ENCODE measurements around the gene NUBP2. TPM values are rescaled to one million over a fixed set of nuclear protein-coding genes. Genes with fewer than 3 reads are reported as not detected.

Gene NUBP2
- 73.8 and 74.3 TPM in 2 replicates for total RNA-seq

GRCh38 chr16:1782408-1783264 is at the start of gene NUBP2, which contains the start of gene SPSB3:
TSS of gene NUBP2 (plus strand) at chr16:1782960. CDS start at chr16:1783021, 61 bp downstream.
TSS of gene SPSB3 (minus strand) at chr16:1782571. CDS start at chr16:1781483, 1,088 bp downstream.

GRCh38 chr16:1771188-1771863 is 11.4 kb upstream of the NUBP2 start, which contains the start of gene NME3:
TSS of gene NME3 (minus strand) at chr16:1771543. CDS start at chr16:1771534, 9 bp downstream.

GRCh38 chr16:1772362-1772907 is 10.3 kb upstream of the NUBP2 start, which contains the start of gene EME2:
TSS of gene EME2 (plus strand) at chr16:1772810. CDS start at chr16:1773228, 418 bp downstream.

GRCh38 chr16:1772908-1773702 is 9.7 kb upstream of the NUBP2 start, which contains the start of gene MRPS34:
TSS of gene MRPS34 (minus strand) at chr16:1773134. CDS start at chr16:1773119, 15 bp downstream.

GRCh38 chr16:1793578-1794220 is 10.9 kb downstream of the NUBP2 start, which contains the start of gene IGFALS:
TSS of gene IGFALS (minus strand) at chr16:1793705. CDS start at chr16:1793652, 53 bp downstream.

GRCh38 chr16:1826691-1827573 is 44.2 kb downstream of the NUBP2 start, which contains the start of the genes FAHD1 and HAGH:
TSS of gene FAHD1 (plus strand) at chr16:1827206. CDS start at chr16:1827239, 33 bp downstream.
TSS of gene HAGH (minus strand) at chr16:1826825. CDS start at chr16:1826787, 38 bp downstream.

Other genes starting within 250 kb of the NUBP2 start
- 19.4 and 26.6 TPM in 2 replicates for gene TMEM204, start 249.3 kb upstream of the NUBP2 start, total RNA-seq
- 17.3 and 26.7 TPM in 2 replicates for gene IFT140, start 170.9 kb upstream of the NUBP2 start, total RNA-seq
- gene CRAMP1, start 170.6 kb upstream of the NUBP2 start, total RNA-seq: 8.2 and 9.1 TPM in 2 replicates
- gene JPT2, start 104.7 kb upstream of the NUBP2 start, total RNA-seq: 42.3 and 45.2 TPM in 2 replicates
- 26.4 and 46.4 TPM in 2 replicates for gene MAPK8IP3, start 76.8 kb upstream of the NUBP2 start, total RNA-seq
- gene NME3, start 11.4 kb upstream of the NUBP2 start, total RNA-seq: 32.7 and 53.0 TPM in 2 replicates
- 4.7 and 11.7 TPM in 2 replicates for gene EME2, start 10.2 kb upstream of the NUBP2 start, total RNA-seq
- gene MRPS34, start 9.8 kb upstream of the NUBP2 start, total RNA-seq: 107 and 111 TPM in 2 replicates
- 38.5 and 53.4 TPM in 2 replicates for gene SPSB3, start 389 bp upstream of the NUBP2 start, total RNA-seq
- not detected in 2 replicates for gene IGFALS, start 10.7 kb downstream of the NUBP2 start, total RNA-seq
- 74.0 and 91.0 TPM in 2 replicates for gene HAGH, start 43.9 kb downstream of the NUBP2 start, total RNA-seq
- gene FAHD1, start 44.2 kb downstream of the NUBP2 start, total RNA-seq: 132 and 143 TPM in 2 replicates
- gene MEIOB, start 89.2 kb downstream of the NUBP2 start, total RNA-seq: under 0.01 TPM in 1 of 2 replicates, not detected in the other
- not detected in 2 replicates for gene HS3ST6, start 135.5 kb downstream of the NUBP2 start, total RNA-seq
- 5.8 and 8.2 TPM in 2 replicates for gene MSRB1, start 160.2 kb downstream of the NUBP2 start, total RNA-seq
- gene RPL3L, start 171.7 kb downstream of the NUBP2 start, total RNA-seq: not detected in 2 replicates
- 149 and 206 TPM in 2 replicates for gene NDUFB10, start 176.6 kb downstream of the NUBP2 start, total RNA-seq
- gene RPS2, start 181.9 kb downstream of the NUBP2 start, total RNA-seq: 3,397 and 3,624 TPM in 2 replicates
- not detected in 2 replicates for gene RNF151, start 183.9 kb downstream of the NUBP2 start, total RNA-seq
- gene TBL3, start 189.1 kb downstream of the NUBP2 start, total RNA-seq: 45.6 and 49.4 TPM in 2 replicates
- gene NOXO1, start 198.5 kb downstream of the NUBP2 start, total RNA-seq: not detected in 2 replicates
- 12.8 and 14.6 TPM in 2 replicates for gene GFER, start 201.2 kb downstream of the NUBP2 start, total RNA-seq
- 2.0 and 2.9 TPM in 2 replicates for gene SYNGR3, start 207.0 kb downstream of the NUBP2 start, total RNA-seq
- gene ZNF598, start 226.9 kb downstream of the NUBP2 start, total RNA-seq: 17.7 and 23.6 TPM in 2 replicates
- gene NPW, start 236.8 kb downstream of the NUBP2 start, total RNA-seq: 0.18 and 0.38 TPM in 2 replicates
- gene NHERF2, start 243.9 kb downstream of the NUBP2 start, total RNA-seq: 63.8 and 66.9 TPM in 2 replicates

All from endothelial cell of coronary artery (primary cell).